Thymus (tissue), 11 donors: ENCODE data around the gene CKAP2L. TPM values are rescaled to one million over a fixed set of nuclear protein-coding genes. Genes with fewer than 3 reads are reported as not detected.

Experiments used
- DNase-seq, 9 donors: peaks; one replicate each; pipeline ENCODE4 v3.0.0-alpha.2; 2013; ENCODE audit warnings: low spot score in 9 of 9, low read depth in 6 of 9, missing footprints in 1 of 9
- H3K27ac ChIP-seq, 2 donors: one replicate each; pipeline ENCODE4 v1.5.1; 2013; ENCODE audit warnings: control low read depth in 1 of 2, low read depth in 1 of 2, low read length in 1 of 2, mild to moderate bottlenecking in 1 of 2, moderate library complexity in 1 of 2
- H3K27me3 ChIP-seq, 2 donors: one replicate each; pipeline ENCODE4 v1.5.1; 2013; ENCODE audit warnings: low read length in 1 of 2; ENCODE audit not compliant: control insufficient read depth in 2 of 2, insufficient read depth in 1 of 2
- H3K36me3 ChIP-seq, 2 donors: one replicate each; pipeline ENCODE4 v1.5.1; 2013; ENCODE audit warnings: low read length in 1 of 2, mild to moderate bottlenecking in 1 of 2, moderate library complexity in 1 of 2; ENCODE audit not compliant: control insufficient read depth in 2 of 2, insufficient read depth in 2 of 2
- H3K4me1 ChIP-seq, 2 donors: one replicate each; pipeline ENCODE4 v1.5.1; 2013; ENCODE audit warnings: low read length in 2 of 2; ENCODE audit not compliant: control insufficient read depth in 2 of 2, insufficient read depth in 2 of 2
- H3K4me3 ChIP-seq, 2 donors: one replicate each; pipeline ENCODE4 v1.5.1; 2013; ENCODE audit warnings: low read length in 2 of 2, control low read depth in 1 of 2, mild to moderate bottlenecking in 1 of 2
- H3K9me3 ChIP-seq, 2 donors: one replicate each; pipeline ENCODE4 v1.5.1; 2013; ENCODE audit warnings: low read length in 1 of 2, mild to moderate bottlenecking in 1 of 2; ENCODE audit not compliant: control insufficient read depth in 2 of 2, insufficient read depth in 1 of 2
- WGBS: extraction: QIAGEN DNeasy Blood & Tissue Kit; methylation state at CpG from one replicate; pipeline ENCODE4 v1.1.7; 2013; 5-methylcytosine and 5-hydroxymethylcytosine counted together
- polyA plus RNA-seq: library from polyadenylated mRNA; stranded (reverse); fragments of 200-250 nt; gene quantifications from one replicate; pipeline ENCODE4 v1.2.3, GENCODE V29; 2013
- total RNA-seq: library from RNA; stranded (reverse); fragments of 120-200 nt; gene quantifications from one replicate; pipeline ENCODE4 v1.2.4, GENCODE V29; 2013
- donor health status: healthy.

CKAP2L gene
- total and polyA plus RNA-seq, 2 donors, result 1.0 to 14.1 TPM

DNA sequence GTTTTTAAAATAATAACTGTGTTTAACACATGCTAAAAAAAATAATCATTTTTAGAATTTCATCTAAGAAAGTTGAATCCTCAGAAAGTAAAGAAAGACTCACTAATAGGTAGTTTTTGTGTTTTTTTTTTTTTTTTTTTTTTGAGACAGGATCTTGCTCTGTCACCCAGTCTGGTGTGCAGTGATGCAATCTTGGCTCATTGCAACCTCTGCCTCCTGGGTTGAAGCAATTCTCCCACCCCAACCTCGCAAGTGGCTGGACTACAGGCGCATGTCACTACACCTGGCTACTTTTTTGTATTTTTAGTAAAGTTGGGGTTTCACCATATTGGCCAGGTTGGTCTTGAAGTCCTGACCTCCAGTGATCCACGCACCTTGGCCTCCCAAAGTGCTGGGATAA, 7.1 kb downstream of the CKAP2L start:
- Histone ChIP-seq H3K4me1 (peaks cover 2 to 3% of the 10 kb centered on the region in 2 donors), H3K4me3 (no peak overlapping the region), H3K9me3 (no peaks in the 10 kb centered on the region), H3K36me3 (peaks cover 42 to 80% of the 10 kb centered on the region in 2 donors), H3K27ac (no peak overlapping the region), H3K27me3 (no peaks in the 10 kb centered on the region)
- WGBS, result 98% methylated on average over 3 of the region's 3 CpGs
- DNase-seq, result no peak

DNA sequence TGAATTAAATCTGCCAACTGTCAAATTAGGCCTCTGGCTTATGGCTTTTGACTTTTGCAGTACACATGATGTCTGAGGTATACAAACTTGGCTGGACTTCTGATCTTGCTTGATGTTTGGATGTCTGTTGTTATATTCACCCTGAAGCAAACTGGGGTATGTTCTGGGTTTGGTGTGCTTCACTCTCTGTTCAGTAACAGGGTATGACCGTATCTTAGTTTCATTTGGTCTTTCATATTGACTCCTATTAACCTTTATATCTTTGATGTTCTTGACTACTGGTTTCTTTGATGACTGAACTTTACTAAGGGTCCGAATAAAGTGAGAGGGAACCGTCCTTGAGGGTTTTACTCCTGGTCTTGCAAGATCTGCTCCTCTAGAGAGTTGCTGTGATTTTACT, 8.2 kb downstream of the CKAP2L start:
- H3K4me3 ChIP-seq, result no peak overlapping the region
- no peak for DNase-seq
- H3K27me3 ChIP-seq, result no peaks in the 10 kb centered on the region
- H3K27ac ChIP-seq, result no peak overlapping the region
- H3K9me3 ChIP-seq, result no peaks in the 10 kb centered on the region
- 95% methylated on average over 3 of the region's 3 CpGs for WGBS
- peaks cover 39 to 83% of the 10 kb centered on the region in 2 donors for H3K36me3 ChIP-seq
- no peaks in the 10 kb centered on the region for H3K4me1 ChIP-seq

DNA sequence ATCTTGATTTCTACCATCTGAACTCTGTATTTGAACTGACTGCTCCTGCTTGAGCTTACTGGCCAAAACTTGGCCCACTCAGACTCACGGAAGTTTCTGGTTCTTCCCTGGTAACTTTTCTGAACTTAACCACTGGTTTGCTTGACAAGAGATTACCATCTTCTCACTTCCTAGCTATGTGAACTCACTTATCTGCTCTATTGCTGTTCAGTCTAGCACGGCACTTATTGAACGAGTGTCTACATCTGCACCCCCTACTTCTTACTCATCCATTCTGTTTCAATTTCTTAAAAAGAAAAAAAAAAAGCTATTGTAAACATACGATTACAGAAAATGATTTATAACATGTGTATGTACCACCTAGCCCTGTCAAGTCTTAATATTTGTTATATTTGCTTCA, 9.0 kb downstream of the CKAP2L start:
- no peaks in the 10 kb centered on the region for H3K9me3 ChIP-seq
- H3K27ac ChIP-seq, result no peak overlapping the region
- no peak for DNase-seq
- peaks cover 39 to 81% of the 10 kb centered on the region in 2 donors for H3K36me3 ChIP-seq
- H3K4me1 ChIP-seq, result no peaks in the 10 kb centered on the region
- no peak overlapping the region for H3K4me3 ChIP-seq
- no peaks in the 10 kb centered on the region for H3K27me3 ChIP-seq
- WGBS, result 95% methylated on average over 4 of the region's 4 CpGs

DNA sequence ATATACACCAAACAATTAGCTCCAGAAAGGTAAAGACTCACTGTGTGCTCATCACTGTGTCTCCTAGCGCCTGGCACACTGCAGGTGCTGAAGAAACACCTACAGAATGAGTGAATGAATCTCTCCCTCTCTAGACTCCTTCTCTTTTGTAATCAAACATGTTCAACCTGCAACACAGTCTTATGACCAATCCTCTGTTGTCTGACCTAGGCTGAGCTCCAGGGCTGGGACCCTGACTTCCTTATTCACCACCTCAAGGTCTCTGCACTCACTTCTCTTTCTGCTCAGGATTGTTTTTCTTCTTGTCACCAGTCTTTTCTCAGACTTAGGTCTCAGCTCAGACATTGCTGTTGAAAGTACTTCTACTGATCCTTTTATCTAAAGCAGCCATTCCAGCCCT, 9.8 kb downstream of the CKAP2L start:
- no peaks in the 10 kb centered on the region for H3K27me3 ChIP-seq

DNA sequence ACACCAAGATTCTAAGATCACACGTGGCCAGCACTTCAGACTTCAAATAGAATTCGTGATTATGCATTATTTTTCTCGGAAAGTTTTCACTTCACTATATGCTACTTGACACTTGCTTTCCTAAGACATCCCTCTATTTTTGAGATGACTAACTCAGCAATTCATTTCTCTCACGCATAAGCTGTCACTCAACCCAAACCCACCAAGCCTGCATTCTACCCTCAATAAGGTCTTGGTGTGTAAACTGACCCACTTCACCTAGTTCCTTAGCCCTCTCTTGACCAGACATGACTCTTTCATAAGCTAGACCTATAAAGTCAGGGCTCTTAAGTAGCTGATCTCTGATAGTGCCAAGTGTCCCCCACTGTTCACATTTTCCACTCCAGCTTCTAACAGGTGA, 11.7 kb downstream of the CKAP2L start:
- Histone ChIP-seq H3K4me3 (no peak overlapping the region), H3K27ac (peak overlapping the region in 1 of 2 donors; percentile 65), H3K27me3 (no peaks in the 10 kb centered on the region), H3K9me3 (peaks cover 0 to 3% of the 10 kb centered on the region in 2 donors), H3K4me1 (peaks cover 4 to 8% of the 10 kb centered on the region in 2 donors), H3K36me3 (peaks cover 43 to 72% of the 10 kb centered on the region in 2 donors)
- no peak for DNase-seq
- WGBS, result 94% methylated on average over 4 of the region's 4 CpGs

More for the DNA sequence above, 9.8 kb downstream of the CKAP2L start:
- Histone ChIP-seq H3K27ac (no peak overlapping the region), H3K9me3 (peaks cover 0 to 3% of the 10 kb centered on the region in 2 donors), H3K36me3 (peaks cover 43 to 86% of the 10 kb centered on the region in 2 donors), H3K4me3 (no peak overlapping the region), H3K4me1 (peaks cover 4 to 8% of the 10 kb centered on the region in 2 donors)
- no peak for DNase-seq
- WGBS, result 100% methylated on average over 1 of the region's 1 CpG

DNA sequence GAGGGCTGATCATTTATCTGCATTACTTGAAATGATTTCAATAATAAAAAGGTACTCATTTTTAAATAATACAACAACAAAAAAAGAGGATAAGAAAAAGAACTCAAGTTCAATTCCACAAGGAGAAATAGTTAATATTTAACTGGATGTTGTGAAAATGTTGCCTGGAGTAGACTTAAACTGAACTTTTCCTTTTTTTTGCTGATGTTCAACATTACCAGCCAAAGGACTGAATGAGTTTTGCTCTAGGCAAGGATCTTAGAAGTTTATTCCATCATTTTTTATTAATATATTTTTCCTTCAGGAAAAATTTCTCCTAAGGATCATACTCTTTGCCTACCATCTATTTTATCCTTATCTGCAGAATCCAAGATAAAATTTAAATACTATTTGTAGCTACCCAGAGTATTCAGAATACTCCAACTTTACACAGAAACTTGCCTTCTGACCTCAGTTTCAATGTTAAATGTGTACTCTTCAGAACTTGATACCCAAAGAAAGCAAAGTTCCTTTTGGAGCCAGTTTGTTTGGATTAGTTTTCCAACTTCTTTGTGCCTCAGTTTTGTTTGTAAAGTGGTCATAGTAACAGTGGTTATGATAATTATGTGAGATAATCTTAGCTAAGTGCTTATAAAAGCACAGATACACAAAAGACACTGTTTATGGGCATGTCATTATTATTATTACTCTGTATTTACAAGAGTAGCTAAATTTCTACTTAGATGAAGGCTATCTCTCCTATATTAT, 12.8 kb downstream of the CKAP2L start:
- Histone ChIP-seq H3K4me1 (peaks cover 4 to 8% of the 10 kb centered on the region in 2 donors), H3K36me3 (peaks cover 36 to 71% of the 10 kb centered on the region in 2 donors), H3K4me3 (no peak overlapping the region), H3K27ac (no peak overlapping the region), H3K9me3 (peaks cover 0 to 3% of the 10 kb centered on the region in 2 donors), H3K27me3 (no peaks in the 10 kb centered on the region)
- DNase-seq, result no peak

DNA sequence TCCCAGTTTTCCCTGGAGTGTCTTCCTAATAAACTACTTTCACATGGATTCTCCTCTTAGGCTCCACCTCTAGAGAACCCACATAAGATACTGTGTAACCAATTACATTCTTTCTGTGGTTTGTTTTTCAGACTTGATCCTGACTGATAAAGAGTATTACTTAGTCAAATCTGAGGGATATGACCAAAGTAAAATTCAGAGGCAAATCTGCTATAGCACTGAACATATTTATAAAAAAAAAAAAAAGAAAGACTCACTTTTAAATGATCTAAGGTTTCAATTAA, 13.9 kb downstream of the CKAP2L start:
- H3K4me1 ChIP-seq, result peaks cover 4 to 8% of the 10 kb centered on the region in 2 donors
- DNase-seq, result no peak
- H3K9me3 ChIP-seq, result peaks cover 0 to 3% of the 10 kb centered on the region in 2 donors
- H3K27ac ChIP-seq, result peak overlapping the region in 1 of 2 donors; percentile 20
- H3K27me3 ChIP-seq, result no peaks in the 10 kb centered on the region
- H3K4me3 ChIP-seq, result no peak overlapping the region
- peaks cover 31 to 67% of the 10 kb centered on the region in 2 donors for H3K36me3 ChIP-seq

DNA sequence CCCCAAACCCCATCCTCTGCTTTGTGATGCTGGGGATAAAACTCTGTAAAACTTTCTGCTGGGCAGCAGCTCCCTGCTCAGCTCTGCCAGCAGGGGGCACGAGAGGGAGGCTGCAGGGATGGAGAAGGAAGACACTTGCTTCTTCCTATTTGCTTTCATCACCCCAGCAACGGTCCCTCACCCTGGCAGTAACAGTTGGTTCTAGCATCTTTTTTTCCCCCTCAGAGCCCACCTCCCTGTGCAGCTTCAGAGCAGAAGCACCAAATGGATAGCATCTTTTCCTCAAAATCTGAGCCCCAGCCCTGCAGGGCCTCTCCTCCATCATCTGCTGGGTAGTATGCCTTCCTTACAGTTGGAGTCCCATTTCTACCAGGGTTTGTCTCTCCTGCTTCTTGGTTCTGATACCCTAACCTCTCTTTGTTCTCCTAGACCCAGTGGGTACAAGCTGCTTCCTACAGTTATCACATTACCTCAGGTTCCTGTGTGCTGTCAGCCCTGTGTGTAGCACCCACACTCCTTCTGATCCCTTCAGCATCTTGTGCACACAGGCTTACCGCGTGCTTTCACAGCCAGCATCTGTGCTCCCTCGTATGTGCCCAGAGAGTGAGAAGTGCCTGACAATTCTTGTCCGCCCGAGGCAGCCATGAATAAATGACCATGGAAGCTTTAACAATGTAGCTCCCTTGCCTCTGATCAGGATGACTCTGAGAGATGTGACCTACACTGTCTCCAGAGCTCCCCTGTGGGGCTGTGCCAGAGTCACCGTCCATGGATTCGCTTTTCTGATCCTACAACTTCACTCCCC, 14.5 kb downstream of the CKAP2L start:
- Histone ChIP-seq H3K4me3 (no peak overlapping the region), H3K27ac (peak overlapping the region; percentile 20 to 25), H3K36me3 (peaks cover 27 to 62% of the 10 kb centered on the region in 2 donors), H3K4me1 (peaks cover 4 to 8% of the 10 kb centered on the region in 2 donors), H3K9me3 (peaks cover 0 to 3% of the 10 kb centered on the region in 2 donors), H3K27me3 (no peaks in the 10 kb centered on the region)
- 70% methylated on average over 9 of the region's 9 CpGs for WGBS
- DNase-seq, result peak; percentile 41 to 83 (median 67)

DNA sequence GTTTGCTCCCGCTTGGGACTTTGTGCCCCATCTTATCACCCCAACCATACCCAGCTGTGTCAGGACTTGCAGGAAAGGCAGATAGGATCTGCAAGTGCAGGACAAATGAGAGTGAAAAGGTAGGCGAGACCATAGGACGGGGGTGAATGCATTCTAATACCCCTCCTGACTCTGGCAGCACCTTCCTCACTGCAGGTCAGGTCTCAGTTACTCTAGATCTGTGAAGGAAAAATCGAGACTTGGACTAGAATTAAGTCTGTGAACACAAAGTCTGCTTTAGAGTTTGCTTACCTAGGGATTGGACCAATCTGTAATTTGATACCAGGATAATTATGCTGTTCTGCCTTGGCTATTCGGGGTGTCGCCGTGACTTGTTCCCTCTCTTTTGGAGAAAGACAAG, 23.9 kb downstream of the CKAP2L start:
- Histone ChIP-seq H3K9me3 (no peaks in the 10 kb centered on the region), H3K36me3 (peaks cover 47 to 77% of the 10 kb centered on the region in 2 donors), H3K4me3 (no peak overlapping the region), H3K27ac (no peak overlapping the region), H3K27me3 (no peaks in the 10 kb centered on the region), H3K4me1 (no peaks in the 10 kb centered on the region)
- WGBS, result 97% methylated on average over 7 of the region's 7 CpGs
- no peak for DNase-seq
